GM18909 (cell line): Measurements from ENCODE around the gene THOP1.

Experiments
- ATAC-seq: cut with Tn5 transposase; IDR thresholded peaks from one replicate; pipeline ENCODE4 v1.9.1; 2021; ENCODE audit warnings: mild to moderate bottlenecking; ENCODE audit not compliant: unreplicated experiment, poor library complexity

Gene THOP1

GRCh38 chr19:2785244-2785997 lies at the start of gene THOP1:
Gene THOP1 (plus strand): TSS chr19:2785503. CDS start chr19:2785663, 160 bp downstream.
- peak; percentile 69 for ATAC-seq

GRCh38 chr19:2736550-2737190 lies 48.6 kb upstream of the THOP1 start:
- no peak for ATAC-seq

- ATAC-seq: peak; percentile 94
Observed at GRCh38 chr19:2739602-2740313, 45.5 kb upstream of the THOP1 start, which contains the start of gene SLC39A3. Gene SLC39A3 (minus strand): TSS chr19:2740017. CDS start chr19:2737257, 2,760 bp downstream.

GRCh38 chr19:2740314-2740656 lies 45.0 kb upstream of the THOP1 start:
- ATAC-seq: no peak

DNA sequence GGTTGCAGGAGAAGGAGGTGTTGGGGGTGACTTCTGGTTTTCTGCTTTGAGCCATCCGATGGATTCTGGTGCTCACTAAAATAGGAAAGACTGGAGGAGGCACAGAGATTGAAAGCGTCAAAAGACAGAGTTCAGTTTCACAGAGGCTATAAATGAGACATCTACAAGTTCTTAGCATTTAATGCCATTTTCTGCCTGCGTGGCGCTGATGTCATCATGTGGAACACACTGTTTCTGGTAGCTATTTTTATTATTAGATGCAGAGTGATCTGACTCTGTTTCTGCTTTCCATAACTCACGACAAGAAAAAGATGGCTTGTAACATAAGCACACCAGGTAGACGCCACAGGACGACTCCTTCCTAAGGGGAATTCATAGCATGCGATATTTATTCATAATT lies 42.2 kb upstream of the THOP1 start:
- ATAC-seq: no peak

DNA sequence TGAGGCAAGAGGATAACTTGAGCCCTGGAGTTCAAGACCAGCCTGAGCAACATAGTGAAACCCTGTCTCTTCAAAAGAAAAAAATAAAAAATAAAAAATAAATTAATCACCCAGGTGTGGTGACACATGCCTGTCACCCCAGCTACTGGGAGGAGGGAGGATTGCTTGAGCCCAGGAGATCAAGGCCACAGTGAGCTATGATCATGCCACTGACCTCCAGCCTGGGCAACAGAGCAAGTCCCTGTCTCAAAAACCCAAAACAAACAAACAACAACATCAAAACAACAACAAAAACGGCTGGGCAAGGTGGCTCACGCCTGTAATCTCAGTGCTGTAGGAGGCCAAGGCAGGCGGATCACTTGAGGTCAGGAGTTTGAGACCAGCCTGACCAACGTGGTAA lies 41.2 kb upstream of the THOP1 start:
- no peak for ATAC-seq

DNA sequence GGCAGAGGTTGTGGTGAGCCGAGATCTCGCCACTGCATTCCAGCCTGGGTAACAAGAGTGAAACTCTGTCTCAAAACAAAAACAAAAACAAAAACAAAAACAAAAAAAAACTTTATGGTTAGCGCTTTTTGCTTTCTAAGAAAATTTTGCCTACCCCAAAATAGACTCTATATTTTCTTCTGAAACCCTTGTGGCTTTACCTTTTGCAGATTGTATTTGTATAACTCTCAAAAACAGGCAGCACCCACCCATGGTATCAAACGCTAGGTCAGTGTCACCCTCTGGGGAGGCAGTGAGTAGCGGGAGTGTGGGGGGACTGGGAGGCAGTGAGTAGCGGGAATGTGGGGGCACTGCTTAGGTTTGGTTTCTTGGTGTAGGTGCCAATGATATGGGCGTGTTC lies 38.0 kb upstream of the THOP1 start:
- no peak for ATAC-seq

GRCh38 chr19:2750808-2751437 lies 34.4 kb upstream of the THOP1 start:
- no peak for ATAC-seq

DNA sequence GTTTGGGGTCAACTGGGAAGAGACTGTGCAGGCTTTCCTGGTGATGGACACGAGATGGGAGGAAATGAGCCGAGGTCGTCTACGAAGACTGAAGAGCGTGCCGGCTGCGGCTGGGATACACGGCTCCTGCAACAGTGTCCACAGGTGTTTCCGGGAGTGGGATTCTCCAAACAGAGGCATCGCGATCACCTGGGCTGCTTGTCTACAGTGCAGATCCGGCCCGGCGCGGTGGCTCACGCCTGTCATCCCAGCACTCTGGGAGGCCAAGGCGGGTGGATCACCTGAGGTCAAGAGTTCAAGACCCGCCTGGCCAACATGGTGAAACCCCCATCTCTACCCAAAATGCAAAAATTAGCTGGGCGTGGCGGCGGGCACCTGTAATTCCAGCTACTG lies 33.9 kb upstream of the THOP1 start:
- ATAC-seq: no peak

DNA sequence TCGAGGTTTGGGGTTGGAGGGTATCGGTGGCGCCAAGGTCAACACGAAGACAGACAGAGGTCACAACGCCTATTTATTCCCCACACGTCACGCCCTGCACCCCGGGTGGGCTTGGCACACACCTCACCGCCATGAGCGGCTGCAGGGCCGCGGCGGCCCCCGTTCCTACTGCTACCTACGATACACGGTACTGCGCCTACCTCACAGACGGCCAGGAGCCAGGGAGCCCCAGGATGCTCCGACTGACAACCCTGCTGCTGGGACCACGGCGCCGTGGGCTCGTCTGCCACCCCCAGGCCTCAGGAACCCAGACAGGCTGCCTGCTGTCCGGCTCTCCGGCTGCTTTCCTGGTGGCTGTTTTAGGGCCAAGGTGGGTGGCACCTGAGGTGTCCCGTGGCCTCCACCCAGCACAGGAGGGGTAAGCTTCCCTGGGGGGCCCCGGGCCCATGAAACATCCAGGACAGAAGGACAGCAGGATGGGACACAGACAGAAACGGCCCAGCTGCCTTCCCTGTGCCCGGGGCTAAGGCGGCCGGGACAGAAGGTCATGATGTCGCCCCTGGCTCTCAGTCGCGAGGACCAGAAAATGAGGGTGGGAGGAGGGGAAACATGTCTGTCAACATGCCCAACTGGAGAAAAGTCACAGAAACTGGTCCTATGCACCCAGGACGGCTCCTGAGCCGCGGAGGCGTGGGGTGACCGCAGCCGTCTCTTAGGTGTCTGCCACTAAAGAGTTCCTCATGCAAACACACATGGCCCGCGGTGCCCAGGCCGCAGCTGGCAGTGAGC lies 30.4 kb upstream of the THOP1 start:
- ATAC-seq: no peak

DNA sequence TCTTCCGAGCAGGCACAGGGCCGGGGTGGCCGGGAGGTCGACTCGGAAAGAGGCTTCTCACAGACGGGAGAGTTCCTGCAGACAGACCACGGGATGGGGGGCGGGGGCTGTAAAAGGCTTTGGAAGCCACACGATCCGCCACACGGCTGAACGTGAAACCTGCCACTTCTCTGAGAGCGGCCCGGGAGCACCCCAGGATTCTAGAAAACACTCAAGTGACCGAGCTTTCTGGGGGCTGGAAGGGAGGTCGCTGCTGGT lies 29.9 kb upstream of the THOP1 start:
- no peak for ATAC-seq

- ATAC-seq: no peak
Observed at GRCh38 chr19:2755811-2756210, 29.5 kb upstream of the THOP1 start.

- no peak for ATAC-seq
Observed at GRCh38 chr19:2756477-2756876, 28.8 kb upstream of the THOP1 start.

DNA sequence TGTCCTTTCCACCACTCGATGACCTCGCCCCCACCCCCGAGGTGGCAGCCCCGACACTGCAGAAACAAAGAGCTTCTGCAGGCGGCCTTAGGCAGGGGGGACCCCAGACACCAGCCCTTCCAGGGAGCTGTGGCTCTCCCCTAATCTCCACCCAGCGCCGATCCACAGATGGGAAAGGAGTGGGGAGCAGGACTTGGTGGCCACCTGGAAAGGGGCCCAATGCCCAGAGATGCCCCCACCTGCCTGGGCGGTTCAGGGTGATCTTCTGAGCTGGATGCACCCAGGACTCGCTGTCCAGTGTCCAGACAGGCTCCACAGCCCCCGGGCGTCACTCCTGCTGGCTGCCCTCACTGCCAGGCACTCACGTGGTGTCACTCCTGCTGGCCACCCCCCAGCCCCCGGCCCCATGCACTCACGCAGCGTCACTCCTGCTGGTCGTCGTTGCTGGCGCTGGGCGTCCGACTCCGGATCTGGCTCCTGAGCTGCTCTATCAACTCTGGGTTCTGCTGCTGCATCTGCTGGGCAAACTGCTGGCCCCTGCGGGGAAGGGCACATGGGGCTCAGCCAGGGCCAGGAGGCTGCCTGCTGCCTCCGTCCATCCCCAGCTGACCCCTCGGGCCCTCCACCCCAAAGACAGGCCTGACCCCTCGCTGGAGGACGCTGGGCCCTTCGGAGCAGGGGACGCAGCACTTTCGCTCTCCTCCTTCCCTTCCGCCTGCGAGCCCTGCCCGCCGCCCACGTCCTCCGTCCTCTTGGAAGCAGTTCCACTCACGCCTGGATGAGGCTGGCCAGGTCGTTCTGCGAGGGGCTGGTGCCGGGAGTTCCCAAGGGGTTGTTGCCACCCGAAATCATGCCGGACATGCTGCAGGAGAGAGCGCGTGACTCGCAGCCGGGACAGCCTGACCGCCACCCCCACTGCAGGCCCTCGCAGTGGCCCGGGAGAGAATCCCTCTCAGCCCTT lies 28.1 kb upstream of the THOP1 start:
- no peak for ATAC-seq

- no peak for ATAC-seq
Observed at GRCh38 chr19:2758601-2759313, 26.5 kb upstream of the THOP1 start.

DNA sequence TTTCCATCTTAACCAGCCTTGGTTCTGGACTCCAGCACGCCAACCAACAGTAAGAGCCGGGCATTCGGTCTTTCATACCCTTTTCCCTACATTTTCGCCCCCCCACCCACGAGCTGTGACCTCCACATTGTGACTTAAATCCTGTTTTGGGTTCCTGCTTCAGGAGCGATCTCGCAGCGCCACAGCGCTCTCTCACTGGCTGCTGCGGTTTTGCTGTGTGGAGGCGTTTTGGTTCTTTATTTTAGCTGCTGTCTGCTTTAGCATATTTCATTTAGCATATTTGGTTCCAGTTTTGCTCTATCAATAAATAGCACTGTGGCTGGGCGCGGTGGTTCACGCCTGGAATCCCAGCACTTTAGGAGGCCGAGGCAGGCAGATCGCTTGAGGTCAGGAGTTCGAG lies 25.9 kb upstream of the THOP1 start:
- no peak for ATAC-seq

DNA sequence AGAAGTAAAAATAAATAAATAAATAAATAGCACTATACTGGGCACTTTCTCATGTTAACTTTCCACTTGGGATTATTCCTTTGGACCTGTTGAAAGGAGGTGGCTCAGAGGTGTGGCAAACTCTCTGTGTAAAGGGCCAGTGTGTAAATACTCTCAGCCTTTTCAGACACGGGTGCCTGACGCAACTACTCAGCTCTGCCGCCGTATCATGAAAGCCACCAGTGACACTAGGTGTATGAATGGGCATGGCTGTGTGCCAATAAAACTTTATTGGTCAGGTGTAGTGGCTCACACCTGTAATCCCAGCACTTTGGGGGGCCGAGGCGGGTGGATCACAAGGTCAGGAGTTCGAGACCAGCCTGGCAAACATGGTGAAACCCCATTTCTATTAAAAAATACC lies 25.3 kb upstream of the THOP1 start:
- ATAC-seq: no peak

DNA sequence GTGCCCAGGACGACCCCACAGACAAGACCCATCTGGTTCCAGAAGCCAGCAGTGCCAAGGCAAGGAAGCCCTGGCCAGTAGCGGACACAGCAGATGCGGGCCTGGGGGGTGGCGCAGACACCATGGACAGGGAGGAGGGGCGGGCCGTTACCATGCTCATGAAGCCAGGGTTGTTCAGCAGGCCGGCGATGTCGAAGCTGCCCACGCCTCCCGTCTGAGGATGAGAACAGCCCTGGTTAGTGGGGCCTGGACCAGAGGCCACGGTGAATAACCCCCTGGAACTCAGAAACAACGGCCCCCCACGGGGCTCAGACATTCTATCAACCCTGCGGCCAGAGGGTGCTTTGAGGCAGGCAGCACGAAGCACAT lies 24.0 kb upstream of the THOP1 start:
- no peak for ATAC-seq
